Ramos (cell line): ENCODE measurements around the gene LGR5.
"Not testable (repeated sequence)": the region's sequence is repeated elsewhere in the genome, so short reads cannot be mapped to it uniquely, and the experiment has no call there.

Experiments used
- in situ Hi-C: fragments of 300-500 bp; cut with MboI; formaldehyde crosslinking; loops from one replicate; pipeline ENCODE4 v1.14.3; 2022; ENCODE audit warnings: low sequenced_read_pairs; ENCODE audit not compliant: unreplicated experiment

The LGR5 gene

DNA sequence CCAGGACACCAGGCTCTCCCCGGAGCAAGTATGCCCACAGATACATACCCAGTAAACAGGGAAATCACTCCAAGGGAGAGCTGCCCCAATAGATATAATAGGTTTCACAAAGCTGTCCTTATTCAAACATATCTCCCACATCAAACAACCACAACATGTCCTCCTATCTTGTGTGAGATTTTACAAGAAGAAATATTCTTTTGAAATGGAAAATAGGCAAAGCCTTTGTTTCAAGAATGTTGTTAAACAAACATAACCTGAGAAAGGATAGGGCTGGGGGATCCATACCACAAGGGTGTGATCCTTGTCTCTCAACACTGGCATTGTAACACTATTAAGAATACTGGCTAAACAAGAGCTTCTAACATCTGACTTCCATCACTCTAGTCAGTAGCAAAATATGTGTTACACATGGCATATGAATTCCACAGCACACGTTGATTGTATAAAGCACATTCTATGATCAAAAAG lies 32.9 kb downstream of the LGR5 start:
- in situ Hi-C loops, result no loop called here

DNA sequence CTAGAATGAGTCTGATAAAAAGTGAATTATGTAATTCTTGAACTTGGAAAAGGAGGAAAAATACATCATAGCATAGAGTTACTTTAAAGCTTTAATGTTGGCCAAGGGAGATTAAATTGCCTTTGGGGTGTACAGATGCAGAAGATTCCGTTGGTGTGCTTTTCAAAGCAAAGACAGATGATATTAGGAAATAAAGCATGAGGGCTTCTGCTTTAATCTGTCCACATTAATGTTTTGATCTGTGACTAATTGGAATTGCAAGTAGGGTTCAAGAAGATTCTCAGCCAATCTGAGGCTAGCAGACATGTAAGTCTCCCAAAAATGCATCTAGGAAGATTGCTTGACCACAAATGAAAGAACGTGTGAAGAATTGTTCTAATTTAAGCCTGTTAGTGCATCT lies 35.2 kb downstream of the LGR5 start:
- in situ Hi-C loops, result no loop called here

DNA sequence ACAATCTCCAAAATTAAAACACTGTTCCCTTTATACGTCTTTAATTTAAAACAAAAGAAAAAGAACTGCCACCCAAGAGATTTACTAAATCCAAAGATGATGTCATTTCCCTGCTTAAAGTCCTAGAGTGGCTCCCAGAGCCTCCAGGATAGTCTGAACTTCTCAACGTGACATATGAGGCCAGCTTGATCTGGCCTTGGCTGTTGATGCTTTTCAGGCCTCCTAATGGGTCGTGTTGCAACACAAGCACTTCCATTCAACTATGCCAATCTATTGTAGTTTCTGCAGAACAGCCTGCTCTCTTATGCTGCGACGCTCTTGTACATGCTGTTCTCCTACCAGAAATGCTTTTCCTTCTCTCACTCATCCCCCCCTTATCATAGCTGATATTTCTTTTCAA lies 35.7 kb downstream of the LGR5 start:
- in situ Hi-C loops, result no loop called here

DNA sequence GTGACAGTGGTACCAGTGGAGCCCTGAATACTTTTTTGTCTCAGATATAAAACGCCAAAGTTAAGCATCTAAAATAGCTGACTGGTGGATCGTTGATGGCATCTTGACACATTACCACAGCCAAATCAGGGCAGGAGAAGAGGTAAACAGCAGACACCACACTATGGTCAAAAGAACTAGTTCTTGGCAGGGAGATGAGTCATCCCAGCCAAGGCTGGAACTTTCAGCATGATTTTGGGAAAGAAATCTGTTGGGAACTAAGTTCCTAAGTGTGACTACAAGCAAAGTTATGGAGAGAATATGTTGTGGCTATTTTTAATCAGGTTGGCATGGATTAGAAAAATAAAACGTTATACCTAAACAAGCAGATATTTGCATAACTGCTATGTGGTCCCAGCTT lies 36.9 kb downstream of the LGR5 start:
- in situ Hi-C loops, result no loop called here

DNA sequence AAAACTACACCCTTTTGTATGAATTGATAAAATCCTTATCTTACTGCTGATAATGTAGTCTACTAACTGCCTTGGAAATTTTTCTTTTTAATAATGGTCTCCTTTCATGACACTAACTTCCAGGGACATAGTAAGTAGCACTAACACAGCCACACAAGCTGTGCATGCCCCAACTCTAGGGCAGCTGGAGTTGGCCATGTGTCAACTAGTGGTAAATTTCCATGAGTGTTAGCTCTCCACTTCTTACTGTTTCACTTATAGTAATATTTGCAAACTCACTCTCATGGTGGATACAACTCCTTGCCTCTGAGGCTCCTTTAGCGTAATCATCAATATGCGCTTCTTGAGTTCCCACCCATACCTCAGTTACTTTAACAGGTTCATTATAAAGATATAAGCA lies 38.0 kb downstream of the LGR5 start:
- in situ Hi-C loops, result no loop called here

DNA sequence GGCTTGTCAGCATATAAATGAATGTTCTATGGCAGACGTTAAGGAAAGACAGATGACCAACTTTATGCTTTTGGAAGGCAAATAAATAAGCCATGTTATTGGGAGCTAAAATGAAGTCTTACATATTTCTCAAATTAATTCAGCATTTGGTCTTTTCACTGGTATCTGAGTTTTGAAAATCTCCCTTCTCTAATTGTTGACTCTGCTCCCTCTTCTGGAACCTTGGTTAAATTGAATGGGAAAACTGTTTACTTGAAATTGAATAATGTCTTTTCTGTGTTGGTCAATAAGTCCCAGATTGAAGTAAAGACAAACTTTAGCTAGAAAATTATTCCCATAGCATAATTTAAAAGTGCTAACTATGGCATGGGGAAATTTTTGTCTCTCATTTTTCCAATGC lies 38.7 kb downstream of the LGR5 start:
- in situ Hi-C loops, result no loop called here

DNA sequence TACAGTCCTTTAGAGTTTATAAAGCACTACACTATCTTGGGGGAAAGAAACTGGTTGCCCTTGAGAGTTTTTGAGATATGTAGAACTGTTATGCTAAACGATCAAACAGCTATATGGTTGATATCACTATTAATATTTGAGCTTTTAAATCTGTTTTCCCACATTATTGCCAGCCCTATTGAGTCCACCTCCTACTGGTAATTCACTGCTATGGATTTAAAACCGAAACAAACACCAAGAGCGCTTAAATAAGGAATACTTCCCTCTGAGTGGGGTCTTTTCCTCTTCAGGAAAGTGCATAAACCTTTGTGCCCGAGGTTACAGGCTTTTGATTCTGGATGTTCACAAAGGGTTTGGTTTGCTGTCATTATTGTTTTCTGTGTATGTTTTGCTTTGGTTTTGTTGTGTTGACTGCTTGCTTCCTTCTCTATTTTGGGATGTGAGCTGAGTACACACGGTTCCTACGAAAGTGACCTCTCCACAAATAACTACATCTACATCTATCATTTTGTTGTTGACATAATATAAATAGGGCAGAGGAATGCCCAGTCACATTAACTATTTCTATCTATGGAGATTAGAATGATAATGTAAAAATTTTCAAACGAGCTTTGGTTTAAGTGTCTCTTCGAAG lies 44.8 kb downstream of the LGR5 start:
- in situ Hi-C loops, result no loop called here

DNA sequence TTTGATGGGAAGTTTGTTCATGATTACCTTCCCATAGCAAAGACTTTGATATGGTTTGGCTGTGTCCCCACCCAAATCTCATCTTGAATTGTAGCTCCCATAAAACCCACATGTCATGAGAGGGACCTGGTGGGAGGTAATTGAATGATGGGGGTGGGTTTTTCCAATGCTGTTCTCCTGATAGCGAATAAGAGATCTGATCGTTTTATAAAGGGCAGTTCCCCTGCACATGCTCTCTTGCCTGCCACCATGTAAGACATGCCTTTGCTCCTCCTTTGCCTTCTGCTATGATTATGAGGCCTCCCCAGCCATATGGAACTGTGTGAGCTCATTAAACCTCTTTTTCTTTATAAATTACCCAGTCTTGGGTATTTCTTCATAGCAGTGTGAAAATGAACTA lies 51.2 kb downstream of the LGR5 start:
- in situ Hi-C loops, result not testable (repeated sequence)

- in situ Hi-C loops, result no loop called here
These were observed 53.0 kb downstream of the LGR5 start for GRCh38 chr12:71492604-71493003.

DNA sequence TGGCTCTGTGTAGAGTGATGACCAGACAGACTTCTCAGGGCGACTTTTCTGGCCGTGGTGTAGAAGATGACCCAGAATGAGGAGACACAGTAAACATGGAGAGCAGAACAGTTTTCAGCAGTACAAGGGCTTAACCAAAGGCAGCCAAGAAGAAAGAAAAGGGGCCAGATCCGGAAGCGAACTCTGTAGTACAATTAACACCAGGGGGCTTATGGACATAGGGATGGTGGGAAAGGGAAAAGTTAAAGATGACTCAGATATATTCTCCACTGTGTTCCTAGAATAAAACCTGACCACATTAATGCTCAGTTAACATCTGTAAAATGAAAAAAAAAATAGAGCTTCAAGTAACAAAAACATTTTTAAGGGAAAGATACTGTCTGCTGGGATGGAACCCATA lies 60.2 kb downstream of the LGR5 start:
- in situ Hi-C loops, result no loop called here

DNA sequence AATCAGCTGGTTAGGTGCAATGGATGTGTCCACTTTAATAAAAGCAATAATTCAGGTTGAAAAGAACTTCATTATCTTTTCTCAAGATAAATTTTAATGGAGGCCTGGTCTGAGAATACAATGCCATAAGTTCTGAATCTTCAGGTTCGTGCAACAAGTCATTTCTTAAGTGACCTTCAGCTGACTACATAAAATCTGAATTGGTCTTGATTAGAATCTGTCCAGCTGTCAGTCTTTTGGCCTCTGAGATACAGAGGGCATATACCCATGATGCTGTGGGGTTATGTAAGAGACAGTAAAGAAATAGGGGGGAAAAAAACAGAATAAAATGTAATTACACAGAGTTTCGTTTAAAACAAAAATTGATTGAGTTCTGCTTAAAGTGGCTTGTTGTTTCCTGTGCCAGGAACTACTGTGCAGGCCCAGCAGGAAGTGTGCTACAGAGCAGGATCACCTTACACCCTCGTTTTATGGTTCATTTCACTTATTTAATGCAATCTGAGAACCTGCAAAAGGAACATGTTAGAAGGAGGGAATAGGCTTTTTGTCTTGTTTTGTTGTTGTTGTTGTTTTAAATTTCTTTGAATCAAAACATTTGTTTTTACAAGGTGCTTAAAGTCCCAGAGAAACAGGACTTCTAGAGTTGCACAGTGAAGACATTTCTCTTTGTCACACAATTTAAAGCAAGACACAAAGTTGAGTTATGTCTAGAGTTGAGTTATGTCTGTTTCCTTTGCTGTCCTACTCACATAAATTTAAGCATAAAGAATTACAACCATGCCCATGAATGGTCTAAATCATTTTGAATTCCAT lies 64.2 kb downstream of the LGR5 start:
- in situ Hi-C loops, result no loop called here

- in situ Hi-C loops, result no loop called here
These were observed 64.9 kb downstream of the LGR5 start for GRCh38 chr12:71504476-71504875.

DNA sequence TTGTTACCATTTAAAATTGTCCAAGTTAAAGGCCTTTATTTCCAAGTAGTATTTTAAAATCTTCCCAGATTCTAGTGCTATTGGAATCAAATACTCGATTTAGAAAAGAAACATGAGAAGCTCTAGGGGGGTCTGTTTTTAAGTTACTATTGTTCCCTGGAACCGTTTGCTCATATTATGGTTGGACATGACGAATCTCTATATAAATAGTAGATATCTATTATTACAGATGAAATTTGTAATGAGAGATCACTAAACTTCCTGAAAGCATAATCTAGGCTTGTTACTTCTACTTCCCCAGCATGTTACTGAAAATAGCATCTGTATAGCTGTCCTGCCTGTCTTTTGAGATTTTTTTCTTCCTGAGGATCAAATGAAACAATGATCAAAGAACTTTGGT lies 70.1 kb downstream of the LGR5 start:
- in situ Hi-C loops, result no loop called here

DNA sequence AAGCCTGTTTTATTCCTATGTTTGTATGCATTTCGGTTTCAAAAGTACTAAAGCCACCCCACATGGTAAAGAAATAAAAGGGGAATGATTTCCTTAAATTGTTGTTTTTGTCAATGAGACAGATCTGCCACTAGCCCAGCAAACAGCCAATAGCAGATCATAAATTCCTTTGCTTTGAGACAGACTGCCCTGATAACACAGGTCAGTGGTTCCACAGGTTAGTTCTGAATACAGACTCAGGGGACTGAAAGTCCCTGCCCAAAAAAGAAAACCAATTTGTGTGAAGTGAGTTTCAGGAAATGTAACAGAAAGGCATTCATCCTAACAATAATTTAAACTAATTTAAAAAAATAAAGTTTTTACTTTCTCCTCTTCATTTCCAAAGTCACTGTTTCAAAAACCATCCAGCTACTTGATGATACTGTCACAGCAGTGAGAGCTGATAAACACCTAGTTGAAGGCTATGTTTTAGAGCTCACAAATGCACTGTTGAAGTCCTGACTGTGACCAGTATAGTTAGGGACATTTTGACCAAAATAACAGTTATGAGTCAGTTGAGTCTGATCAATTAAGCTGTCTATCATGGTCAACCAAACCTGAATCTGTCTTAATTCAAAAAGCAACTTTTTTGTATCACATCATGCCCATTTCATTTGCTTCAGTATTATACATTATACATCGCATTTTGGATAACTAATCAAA lies 77.7 kb downstream of the LGR5 start:
- in situ Hi-C loops, result no loop called here

- in situ Hi-C loops, result no loop called here
These were observed 81.5 kb downstream of the LGR5 start for GRCh38 chr12:71521125-71521524.

- in situ Hi-C loops, result no loop called here
These were observed 85.0 kb downstream of the LGR5 start for GRCh38 chr12:71524626-71525025.

DNA sequence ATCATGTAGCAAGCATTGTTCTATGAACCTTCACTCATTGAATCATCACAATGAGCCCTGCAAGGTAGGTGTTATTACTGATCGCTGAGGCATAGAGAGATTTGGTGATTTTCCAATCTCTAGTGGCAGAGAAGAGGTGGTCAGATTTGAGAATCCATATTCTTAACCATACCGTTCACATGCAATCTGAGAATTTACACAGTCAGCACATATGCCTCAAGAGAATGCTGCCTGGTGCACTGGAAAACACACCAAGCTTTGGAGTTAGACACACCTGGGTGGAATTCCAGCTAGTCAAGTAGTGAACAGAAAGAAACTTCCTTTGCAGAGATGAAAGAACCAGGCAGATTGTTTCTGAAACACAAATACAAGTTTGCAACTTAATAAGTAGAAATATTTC lies 94.1 kb downstream of the LGR5 start:
- in situ Hi-C loops, result no loop called here

DNA sequence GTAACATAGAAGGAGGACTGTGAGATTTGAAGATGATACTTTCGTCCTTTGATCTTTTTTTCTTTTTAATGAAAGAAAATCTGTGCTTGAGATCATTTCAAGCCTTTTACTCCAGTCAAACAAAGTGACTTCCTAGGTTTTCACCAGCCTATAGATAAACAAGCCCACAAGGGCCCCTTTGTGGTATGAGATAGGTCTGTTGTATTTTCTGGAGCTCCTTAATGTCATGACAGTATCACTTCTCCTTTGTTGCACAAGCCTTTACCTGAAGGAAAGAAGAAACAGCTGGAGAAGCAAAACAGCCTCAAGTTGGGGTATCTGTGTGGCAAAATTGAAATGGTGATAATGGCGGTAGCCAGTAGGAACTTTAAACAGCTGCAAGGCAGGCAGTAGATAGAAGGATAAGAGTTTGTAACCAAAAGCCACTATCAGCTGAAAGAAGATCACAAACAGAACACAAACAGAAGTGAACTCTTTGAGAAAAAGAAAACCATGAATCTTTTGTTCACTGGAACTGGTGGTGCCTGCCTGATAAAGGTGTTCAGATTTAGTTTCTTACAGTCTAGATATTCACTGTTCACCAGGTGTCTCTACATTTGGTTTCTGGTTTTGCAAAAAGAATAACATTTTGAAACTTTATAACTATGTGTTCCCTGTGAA lies 96.8 kb downstream of the LGR5 start:
- in situ Hi-C loops, result no loop called here

DNA sequence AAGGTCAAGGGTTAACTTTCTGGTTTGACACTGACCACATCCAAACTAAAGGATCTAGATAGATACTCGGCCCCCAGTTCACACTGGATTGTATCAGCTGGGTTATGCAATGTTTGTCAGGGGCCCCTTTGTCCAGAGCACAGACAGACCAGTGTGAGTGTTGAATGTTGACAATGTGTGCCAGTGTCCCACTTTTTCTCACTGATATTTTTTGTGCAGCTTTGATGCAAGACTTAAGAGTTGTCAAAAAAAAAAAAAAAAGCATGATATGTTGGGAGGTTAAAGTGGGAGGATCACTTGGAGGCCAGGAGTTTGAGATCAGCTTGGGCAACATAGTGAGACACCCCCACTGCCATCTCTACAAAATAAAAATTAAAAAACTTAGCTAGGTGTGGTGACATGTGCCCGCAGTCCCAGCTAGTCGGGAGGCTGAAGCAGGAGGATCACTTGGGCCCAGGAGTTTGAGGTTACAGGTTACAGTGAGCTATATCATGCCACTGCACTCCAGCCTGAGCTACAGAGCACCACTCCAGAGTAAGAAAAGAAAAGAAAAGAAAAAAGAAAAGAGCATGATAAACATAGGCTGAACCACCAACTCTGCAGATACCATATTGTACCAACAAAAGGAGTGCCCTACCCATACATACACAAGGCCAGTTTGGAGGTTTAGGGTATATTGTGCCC lies 97.5 kb downstream of the LGR5 start:
- in situ Hi-C loops, result no loop called here

DNA sequence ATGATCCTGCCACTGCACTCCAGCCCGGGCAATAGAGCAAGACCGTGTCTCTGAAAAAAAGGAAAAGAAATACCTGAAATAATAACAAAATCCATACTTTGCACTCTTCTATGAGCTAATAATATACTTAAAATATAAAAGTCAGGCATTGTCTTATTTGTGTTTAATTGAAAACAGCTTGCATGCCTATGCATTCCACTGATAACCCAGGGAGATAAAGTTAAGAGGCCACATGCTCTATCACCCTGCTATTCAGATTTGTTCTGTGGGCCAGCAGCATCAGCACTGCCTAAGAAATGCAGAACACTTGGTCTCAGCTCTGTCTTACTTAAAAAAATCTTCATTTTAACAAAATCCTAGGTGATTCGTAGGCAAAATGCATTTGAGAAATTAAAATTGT lies 99.2 kb downstream of the LGR5 start:
- in situ Hi-C loops, result no loop called here
